SKM-1 (cell line): Measurements from ENCODE around the gene BANF2.

Experiments
- DNase-seq: peaks from one replicate; lab custom pipeline; 2025; ENCODE audit not compliant: unreplicated experiment; lab: John Stamatoyannopoulos, UW

BANF2 gene

GRCh38 chr20:17663486-17663885 lies 36.3 kb upstream of the BANF2 start:
- DNase-seq = no peak

- DNase-seq = no peak
Measured at GRCh38 chr20:17664025-17664633, 35.6 kb upstream of the BANF2 start.

- DNase-seq = no peak
Measured at GRCh38 chr20:17665756-17666155, 34.0 kb upstream of the BANF2 start.

GRCh38 chr20:17666481-17666880 lies 33.3 kb upstream of the BANF2 start:
- no peak for DNase-seq

- DNase-seq = no peak
Measured at GRCh38 chr20:17667445-17667844, 32.3 kb upstream of the BANF2 start.

GRCh38 chr20:17668432-17668831 lies 31.3 kb upstream of the BANF2 start:
- DNase-seq = no peak

DNA sequence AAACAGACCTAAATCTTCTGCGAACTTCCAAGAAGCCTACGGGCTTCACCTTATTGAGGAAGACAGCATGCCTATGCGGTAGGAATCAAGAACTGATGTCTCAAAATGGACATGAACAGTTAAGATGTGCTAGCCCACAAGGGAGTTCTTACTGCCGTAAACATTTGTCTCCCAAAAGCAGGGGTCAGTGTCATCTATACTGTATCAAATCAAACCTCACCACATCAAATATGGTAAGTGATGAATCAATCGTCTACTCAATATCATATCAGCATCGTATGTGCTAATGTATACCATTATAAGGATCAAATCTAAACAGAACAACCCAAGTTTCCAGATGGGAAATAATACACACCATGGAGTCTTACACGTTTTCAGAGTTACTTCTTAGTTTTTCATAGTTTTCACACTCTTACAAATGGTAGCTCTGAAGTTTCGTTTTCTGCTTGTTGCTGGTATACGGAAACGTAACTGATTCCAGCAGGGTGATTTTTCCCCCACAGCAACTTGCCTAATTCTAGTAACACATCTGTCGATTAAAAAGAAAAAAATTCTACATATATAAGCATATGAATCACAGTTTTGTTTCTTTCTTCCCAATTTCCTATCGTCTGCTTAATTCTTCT lies 30.3 kb upstream of the BANF2 start:
- no peak for DNase-seq

- DNase-seq = no peak
Measured at GRCh38 chr20:17671011-17671410, 28.8 kb upstream of the BANF2 start.

- no peak for DNase-seq
Measured at GRCh38 chr20:17671565-17671964, 28.2 kb upstream of the BANF2 start.

DNA sequence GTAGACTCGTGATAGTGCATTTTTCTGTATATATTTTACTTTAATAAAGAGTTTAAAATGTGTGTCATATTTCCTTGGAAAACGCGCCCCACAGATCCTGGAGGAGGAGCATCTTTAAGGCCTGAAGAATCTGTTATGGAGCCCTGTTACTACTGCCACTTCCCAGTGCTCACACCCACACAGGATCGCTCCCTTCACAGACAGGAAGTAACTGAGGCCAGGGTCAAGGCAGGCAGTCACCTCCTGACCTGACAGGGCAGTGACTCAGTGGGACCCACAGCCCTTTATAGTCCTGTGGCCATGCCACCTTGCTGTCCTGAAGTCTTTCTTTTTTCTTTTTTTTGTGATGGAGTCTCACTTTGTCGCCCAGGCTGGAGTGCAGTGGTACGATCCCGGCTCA lies 26.7 kb upstream of the BANF2 start:
- DNase-seq = no peak

DNA sequence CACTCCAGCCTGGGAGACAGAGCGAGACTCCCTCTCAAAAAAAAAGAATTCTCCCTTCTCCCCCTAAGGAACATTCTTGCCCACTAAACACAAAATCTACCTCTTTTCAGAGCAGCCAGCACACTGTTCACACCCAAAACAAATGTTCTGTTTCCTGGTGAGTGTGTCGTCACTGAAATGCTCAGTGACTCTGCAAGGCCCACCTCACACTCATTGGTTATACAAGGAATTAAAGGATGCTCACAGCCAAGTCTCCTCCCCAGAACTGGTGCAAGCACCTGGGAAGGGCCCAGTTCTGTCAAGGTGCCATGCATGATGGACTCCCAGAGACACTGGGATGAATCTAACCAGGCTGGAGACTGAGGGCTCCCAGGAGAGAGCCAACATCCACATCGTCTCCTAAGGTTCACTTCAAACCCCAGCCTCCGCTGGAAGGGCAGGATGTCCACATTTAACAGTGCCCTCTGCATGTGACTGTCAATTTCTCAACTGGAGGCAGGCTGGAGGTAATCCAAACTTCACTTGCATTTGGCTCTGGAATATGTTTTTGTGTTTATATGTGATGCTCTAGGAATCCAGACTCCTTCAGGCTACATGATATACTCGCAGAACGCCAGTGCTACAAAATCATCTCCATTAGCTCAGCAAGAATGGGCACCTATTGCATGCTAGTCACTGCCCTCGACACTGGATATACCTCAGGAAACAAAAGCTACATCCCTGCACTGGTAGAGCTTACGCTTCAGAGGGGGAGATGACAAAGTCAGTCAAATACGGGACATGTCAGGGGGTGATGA lies 24.8 kb upstream of the BANF2 start:
- DNase-seq = no peak

GRCh38 chr20:17675519-17676377 lies 24.0 kb upstream of the BANF2 start:
- no peak for DNase-seq

DNA sequence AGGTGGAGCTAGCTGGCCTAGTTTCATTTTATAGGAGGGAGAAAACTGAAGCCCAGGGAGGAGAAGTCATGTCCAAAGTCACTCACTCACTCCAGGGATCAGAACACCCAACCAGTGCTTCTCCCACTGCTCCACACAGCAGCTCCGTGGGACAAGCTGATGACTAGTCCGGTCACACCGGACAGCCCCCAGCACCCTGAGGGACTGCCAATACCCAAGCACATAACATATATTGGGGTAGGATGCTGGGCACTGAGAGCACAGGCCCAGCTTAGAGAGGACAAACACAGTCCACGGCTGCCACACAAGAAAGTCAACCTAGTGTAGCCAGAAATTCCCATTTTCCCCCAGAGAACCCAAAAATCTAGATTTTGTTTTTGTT lies 23.4 kb upstream of the BANF2 start:
- no peak for DNase-seq

- DNase-seq = no peak
Measured at GRCh38 chr20:17676942-17677341, 22.8 kb upstream of the BANF2 start.

- DNase-seq = no peak
Measured at GRCh38 chr20:17678295-17678694, 21.5 kb upstream of the BANF2 start.

DNA sequence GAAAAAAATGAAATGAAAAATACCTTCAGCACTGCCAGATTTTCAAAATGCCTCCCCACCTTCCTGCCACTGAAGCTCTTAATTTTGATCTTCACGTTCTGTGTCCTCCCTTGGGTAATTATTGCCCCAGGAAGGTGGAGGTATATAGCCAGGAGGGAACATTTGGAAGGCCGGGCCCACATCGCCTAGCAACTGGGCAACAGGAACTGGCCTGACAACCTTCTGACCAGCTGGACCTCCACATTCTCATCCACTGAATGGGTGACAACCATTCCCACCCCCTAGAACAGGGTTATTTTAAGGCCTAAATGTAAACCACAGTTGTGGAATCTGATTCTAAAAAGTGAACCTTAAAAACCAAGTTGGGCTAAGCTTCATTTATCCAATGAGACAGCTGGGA lies 20.9 kb upstream of the BANF2 start:
- no peak for DNase-seq

GRCh38 chr20:17679941-17680835 lies 19.6 kb upstream of the BANF2 start:
- DNase-seq = no peak

GRCh38 chr20:17680836-17681725 lies 18.7 kb upstream of the BANF2 start:
- peak; percentile 31 for DNase-seq

DNA sequence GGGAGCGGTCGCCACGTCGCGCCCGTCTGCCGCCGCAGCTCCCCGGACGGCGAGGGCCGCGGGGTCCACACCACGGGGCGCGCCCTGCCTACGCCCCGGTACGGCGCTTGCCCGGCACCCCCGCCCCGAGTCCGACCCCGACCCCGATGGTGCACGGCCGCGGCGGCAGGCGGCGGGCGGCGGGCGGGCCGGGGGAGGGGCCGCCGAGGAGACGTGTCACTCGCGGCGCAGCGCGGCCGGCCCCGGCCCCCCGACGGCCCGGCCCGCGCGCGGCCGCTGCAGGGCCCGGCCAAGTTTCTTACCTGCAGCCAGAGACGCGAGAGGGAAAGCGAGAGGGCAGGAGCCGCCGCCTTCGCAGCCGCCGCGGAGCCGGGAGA lies 18.1 kb upstream of the BANF2 start:
- DNase-seq = no peak
